ENCODE results near the gene CABP1. TPM values are rescaled to one million over a fixed set of nuclear protein-coding genes. Genes with fewer than 3 reads are reported as not detected.

The CABP1 gene
- total and polyA plus RNA-seq, 11 donors: 2.4 to 9.9 (median 3.8) TPM

- intact Hi-C loops (cut with DNase I): no loop called here
- 88 to 97% (median 90%) methylated on average over 2 of the region's 2 CpGs for WGBS, 4 donors
- DNase-seq (no peak), ATAC-seq (no peak)
- Histone ChIP-seq H3K27me3 (no peaks in the 10 kb centered on the region), H3K9me3 (no peaks in the 10 kb centered on the region), H3K36me3 (peaks cover 0 to 24% (median 12%) of the 10 kb centered on the region in 9 donors), H3K27ac (peak overlapping the region; percentile 4 to 95 (median 63)), H3K4me1 (peaks cover 0 to 75% (median 64%) of the 10 kb centered on the region in 12 donors), H3K4me3 (peak overlapping the region in 5 of 12 donors; percentile 4 to 98 (median 90))
- TF ChIP-seq POLR2A (IDR thresholded peaks at IDR 0.05): no peak
- no peak for TF ChIP-seq CTCF (IDR thresholded peaks at IDR 0.05)
Observed at GRCh38 chr12:120690083-120690450, 49.6 kb downstream of the CABP1 start.

- Histone ChIP-seq H3K27me3 (no peaks in the 10 kb centered on the region), H3K36me3 (peaks cover 0 to 33% (median 21%) of the 10 kb centered on the region in 9 donors), H3K4me1 (peaks cover 0 to 73% (median 57%) of the 10 kb centered on the region in 12 donors), H3K27ac (peak overlapping the region in 10 of 12 donors; percentile 3 to 95 (median 50)), H3K9me3 (no peaks in the 10 kb centered on the region), H3K4me3 (peak overlapping the region in 1 of 12 donors; percentile 4)
- intact Hi-C loops (cut with DNase I): no loop called here
- DNase-seq: no peak
- TF ChIP-seq POLR2A (IDR thresholded peaks at IDR 0.05) (no peak), CTCF (IDR thresholded peaks at IDR 0.05) (no peak)
- WGBS, 4 donors: 40 to 49% (median 44%) methylated on average over 3 of the region's 3 CpGs
- no peak for ATAC-seq
Observed at GRCh38 chr12:120690978-120691377, 50.6 kb downstream of the CABP1 start.

- WGBS, 4 donors: 76 to 87% (median 79%) methylated on average over 11 of the region's 11 CpGs
- peak overlapping the region in 9 of 12 donors; percentile 2 to 95 (median 33) for H3K27ac ChIP-seq
- DNase-seq (no peak), ATAC-seq (no peak)
- H3K4me3 ChIP-seq: no peak overlapping the region
- intact Hi-C loops (cut with DNase I): no loop called here
- no peaks in the 10 kb centered on the region for H3K27me3 ChIP-seq
- no peaks in the 10 kb centered on the region for H3K9me3 ChIP-seq
- TF ChIP-seq POLR2A (IDR thresholded peaks at IDR 0.05) (no peak), CTCF (IDR thresholded peaks at IDR 0.05) (no peak)
- H3K4me1 ChIP-seq: peaks cover 6 to 87% (median 63%) of the 10 kb centered on the region in 12 donors
- peaks cover 0 to 49% (median 37%) of the 10 kb centered on the region in 9 donors for H3K36me3 ChIP-seq
Observed at GRCh38 chr12:120692524-120693033, 52.2 kb downstream of the CABP1 start.

- TF ChIP-seq CTCF (IDR thresholded peaks at IDR 0.05): no peak
- no peak for TF ChIP-seq POLR2A (IDR thresholded peaks at IDR 0.05)
- H3K4me1 ChIP-seq: peaks cover 7 to 87% (median 63%) of the 10 kb centered on the region in 12 donors
- H3K27ac ChIP-seq: peak overlapping the region in 7 of 12 donors; percentile 2 to 95 (median 14)
- no peaks in the 10 kb centered on the region for H3K27me3 ChIP-seq
- ATAC-seq (no peak), DNase-seq (no peak)
- WGBS, 4 donors: 84 to 91% (median 88%) methylated on average over 4 of the region's 4 CpGs
- intact Hi-C loops (cut with DNase I): no loop called here
- no peak overlapping the region for H3K4me3 ChIP-seq
- H3K36me3 ChIP-seq: peaks cover 0 to 61% (median 41%) of the 10 kb centered on the region in 9 donors
- no peaks in the 10 kb centered on the region for H3K9me3 ChIP-seq
Observed at GRCh38 chr12:120693848-120694247, 53.4 kb downstream of the CABP1 start.
